ENCODE data around the gene UBE2V1.

Gene UBE2V1

GRCh38 chr20:50101887-50102286 is 11.1 kb downstream of the UBE2V1 start:
- no peak for DNase-seq
- no peaks in the 10 kb centered on the region for H3K9me3 ChIP-seq (ENCODE audit: severe bottlenecking)
- H3K4me3 ChIP-seq (ENCODE audit: low read depth, low read length), result no peak overlapping the region
- no peaks in the 10 kb centered on the region for H3K27me3 ChIP-seq (ENCODE audit: insufficient read depth, low read depth, severe bottlenecking)
- H3K36me3 ChIP-seq, result peaks cover 17% of the 10 kb centered on the region
- H3K27ac ChIP-seq, result no peak overlapping the region
- no peak for TF ChIP-seq CTCF (IDR thresholded peaks at IDR 0.05; ENCODE audit: low read depth, low read length)

- no peak overlapping the region for H3K4me3 ChIP-seq (ENCODE audit: low read depth, low read length)
- DNase-seq, result no peak
- TF ChIP-seq CTCF (IDR thresholded peaks at IDR 0.05; ENCODE audit: low read depth, low read length), result no peak
- H3K9me3 ChIP-seq (ENCODE audit: severe bottlenecking), result no peaks in the 10 kb centered on the region
- no peaks in the 10 kb centered on the region for H3K27me3 ChIP-seq (ENCODE audit: insufficient read depth, low read depth, severe bottlenecking)
- H3K27ac ChIP-seq, result no peak overlapping the region
- H3K36me3 ChIP-seq, result peaks cover 22% of the 10 kb centered on the region
These were observed 11.7 kb downstream of the UBE2V1 start for GRCh38 chr20:50101281-50101680.

GRCh38 chr20:50100552-50100951 is 12.4 kb downstream of the UBE2V1 start:
- Histone ChIP-seq H3K36me3 (peaks cover 29% of the 10 kb centered on the region), H3K27ac (no peak overlapping the region)

GRCh38 chr20:50099565-50099991 is 13.4 kb downstream of the UBE2V1 start:
- no peaks in the 10 kb centered on the region for H3K9me3 ChIP-seq (ENCODE audit: severe bottlenecking)
- no peak for DNase-seq
- peaks cover 39% of the 10 kb centered on the region for H3K36me3 ChIP-seq
- no peak for TF ChIP-seq CTCF (IDR thresholded peaks at IDR 0.05; ENCODE audit: low read depth, low read length)
- no peak overlapping the region for H3K4me3 ChIP-seq (ENCODE audit: low read depth, low read length)
- H3K27me3 ChIP-seq (ENCODE audit: insufficient read depth, low read depth, severe bottlenecking), result no peaks in the 10 kb centered on the region
- no peak overlapping the region for H3K27ac ChIP-seq

More at GRCh38 chr20:50100552-50100951, 12.4 kb downstream of the UBE2V1 start:
- H3K9me3 ChIP-seq (ENCODE audit: severe bottlenecking), result no peaks in the 10 kb centered on the region
- no peak overlapping the region for H3K4me3 ChIP-seq (ENCODE audit: low read depth, low read length)
- no peak for TF ChIP-seq CTCF (IDR thresholded peaks at IDR 0.05; ENCODE audit: low read depth, low read length)
- no peaks in the 10 kb centered on the region for H3K27me3 ChIP-seq (ENCODE audit: insufficient read depth, low read depth, severe bottlenecking)
- DNase-seq, result no peak

- Histone ChIP-seq H3K27me3 (ENCODE audit: insufficient read depth, low read depth, severe bottlenecking) (no peaks in the 10 kb centered on the region), H3K36me3 (peaks cover 42% of the 10 kb centered on the region), H3K4me3 (ENCODE audit: low read depth, low read length) (no peak overlapping the region), H3K27ac (no peak overlapping the region), H3K9me3 (ENCODE audit: severe bottlenecking) (no peaks in the 10 kb centered on the region)
- no peak for TF ChIP-seq CTCF (IDR thresholded peaks at IDR 0.05; ENCODE audit: low read depth, low read length)
- DNase-seq, result no peak
These were observed 13.8 kb downstream of the UBE2V1 start for GRCh38 chr20:50099113-50099512.

- Histone ChIP-seq H3K9me3 (ENCODE audit: severe bottlenecking) (no peaks in the 10 kb centered on the region), H3K27ac (no peak overlapping the region), H3K4me3 (ENCODE audit: low read depth, low read length) (no peak overlapping the region), H3K27me3 (ENCODE audit: insufficient read depth, low read depth, severe bottlenecking) (no peaks in the 10 kb centered on the region), H3K36me3 (peaks cover 46% of the 10 kb centered on the region)
- no peak for DNase-seq
- no peak for TF ChIP-seq CTCF (IDR thresholded peaks at IDR 0.05; ENCODE audit: low read depth, low read length)
These were observed 14.7 kb downstream of the UBE2V1 start for GRCh38 chr20:50098259-50098658.

Data from WERI-Rb-1 (cell line).